Endodermal cell (in vitro differentiated cells): ENCODE results near the gene GLT8D2. TPM values are rescaled to one million over a fixed set of nuclear protein-coding genes. Genes with fewer than 3 reads are reported as not detected.

ENCODE experiments used
- DNase-seq: peaks from one replicate; pipeline ENCODE4 v3.0.0-alpha.2; 2017
- H3K27ac ChIP-seq: 2 replicates; pipeline ENCODE4 v1.5.1; 2013; ENCODE audit warnings: mild to moderate bottlenecking, low read depth, low read length, moderate library complexity
- H3K27me3 ChIP-seq: 2 replicates; pipeline ENCODE4 v1.6.1; 2013; ENCODE audit warnings: mild to moderate bottlenecking, low read length, moderate library complexity; ENCODE audit not compliant: insufficient read depth, control insufficient read depth, poor library complexity, severe bottlenecking
- H3K36me3 ChIP-seq: 2 replicates; pipeline ENCODE4 v1.7.0; 2013; ENCODE audit warnings: mild to moderate bottlenecking, low read length, moderate library complexity; ENCODE audit not compliant: control insufficient read depth, insufficient read depth
- H3K4me1 ChIP-seq: one replicate; pipeline ENCODE4 v1.7.0; 2013; ENCODE audit warnings: low read length; ENCODE audit not compliant: control insufficient read depth, insufficient read depth
- H3K4me3 ChIP-seq: 2 replicates; pipeline ENCODE4 v1.5.1; 2013; ENCODE audit warnings: mild to moderate bottlenecking, low read length, moderate library complexity
- H3K9ac ChIP-seq: 2 replicates; pipeline ENCODE4 v1.6.1; 2013; ENCODE audit warnings: mild to moderate bottlenecking, low read length, moderate library complexity; ENCODE audit not compliant: poor library complexity, severe bottlenecking; ENCODE audit errors: extremely low read depth
- H3K9me3 ChIP-seq: 2 replicates; pipeline ENCODE4 v1.6.1; 2013; ENCODE audit warnings: mild to moderate bottlenecking, low read length, moderate library complexity; ENCODE audit not compliant: control insufficient read depth
- H3K27ac Mint-ChIP-seq: 2 replicates; pipeline ENCODE4 v1.8.0; 2020; ENCODE audit warnings: mixed read lengths
- H3K27me3 Mint-ChIP-seq: 2 replicates; pipeline ENCODE4 v1.8.0; 2021; ENCODE audit warnings: mild to moderate bottlenecking, mixed read lengths; ENCODE audit not compliant: insufficient read depth
- H3K36me3 Mint-ChIP-seq: 2 replicates; pipeline ENCODE4 v1.8.0; 2020; ENCODE audit warnings: low read depth, mixed read lengths
- H3K4me1 Mint-ChIP-seq: 2 replicates; pipeline ENCODE4 v1.8.0; 2020; ENCODE audit warnings: mixed read lengths
- H3K4me3 Mint-ChIP-seq: 2 replicates; pipeline ENCODE4 v1.8.0; 2020; ENCODE audit warnings: mild to moderate bottlenecking, moderate library complexity, mixed read lengths
- H3K9me3 Mint-ChIP-seq: 2 replicates; pipeline ENCODE4 v1.8.0; 2020; ENCODE audit warnings: mild to moderate bottlenecking, mixed read lengths
- CTCF ChIP-seq: fragments of 200-600 bp; sonication (generic); conservative IDR thresholded peaks from 2 replicates; pipeline ENCODE4 v1.5.0; 2021; ENCODE audit warnings: antibody characterized with exemption, mild to moderate bottlenecking
- WGBS, 2 experiments: methylation state at CpG; one replicate each; pipeline versions ENCODE4 v1.1.5 to v1.1.7; 2013; ENCODE audit warnings: missing lambda C conversion rate in 2 of 2, mixed read lengths in 1 of 2; ENCODE audit not compliant: insufficient coverage in 1 of 2, insufficient read length in 1 of 2; 5-methylcytosine and 5-hydroxymethylcytosine counted together
- total RNA-seq, 2 donors: library from RNA; stranded (reverse); fragmentation: NEBNext Ultra II Directional in 1 of 2; extraction: Animal tissue kit (Norgen Biotek cat#: 25700) in 1 of 2; gene quantifications; 2 replicates in 1 of 2; 3 replicates in 1 of 2; pipeline ENCODE4 v1.2.1, GENCODE V29; 2021

GLT8D2 gene
- total RNA-seq, 2 donors from 2014 or later, result 0.69 to 1.3 TPM

GRCh38 chr12:103965255-103965589, 84.8 kb downstream of the GLT8D2 start:
- Mint-ChIP-seq H3K9me3 (no peaks in the 10 kb centered on the region), H3K27me3 (no peaks in the 10 kb centered on the region), H3K36me3 (peaks cover 14% of the 10 kb centered on the region), H3K4me3 (peak overlapping the region; percentile 96), H3K27ac (peak overlapping the region; percentile 98), H3K4me1 (peaks cover 22% of the 10 kb centered on the region)
- DNase-seq, result no peak
- WGBS, 2 experiments, result 0% methylated on average over 8 of the region's 11 CpGs; no CpG with 5 or more reads in 1 of the 2 experiments
- Histone ChIP-seq H3K27me3 (no peaks in the 10 kb centered on the region), H3K36me3 (peaks cover 21% of the 10 kb centered on the region), H3K9ac (peak overlapping the region; percentile 90), H3K27ac (peak overlapping the region; percentile 52), H3K9me3 (no peaks in the 10 kb centered on the region), H3K4me1 (no peaks in the 10 kb centered on the region), H3K4me3 (peak overlapping the region; percentile 92)
- no peak for TF ChIP-seq CTCF

- Mint-ChIP-seq H3K27me3 (no peaks in the 10 kb centered on the region), H3K36me3 (peaks cover 14% of the 10 kb centered on the region), H3K9me3 (no peaks in the 10 kb centered on the region), H3K4me3 (peak overlapping the region; percentile 96), H3K4me1 (peaks cover 22% of the 10 kb centered on the region), H3K27ac (peak overlapping the region; percentile 98)
- DNase-seq, result no peak
- TF ChIP-seq CTCF, result no peak
- Histone ChIP-seq H3K36me3 (peaks cover 17% of the 10 kb centered on the region), H3K27me3 (no peaks in the 10 kb centered on the region), H3K4me3 (peak overlapping the region; percentile 92), H3K27ac (no peak overlapping the region), H3K4me1 (no peaks in the 10 kb centered on the region), H3K9ac (peak overlapping the region; percentile 90), H3K9me3 (no peaks in the 10 kb centered on the region)
- 51% methylated on average over 3 of the region's 3 CpGs; no CpG with 5 or more reads in 1 of the 2 experiments for WGBS, 2 experiments
Measured at GRCh38 chr12:103964805-103965204, 85.2 kb downstream of the GLT8D2 start.

- no peaks in the 10 kb centered on the region for H3K9me3 ChIP-seq
- no peak for TF ChIP-seq CTCF
- Mint-ChIP-seq H3K27ac (no peak overlapping the region), H3K36me3 (no peaks in the 10 kb centered on the region), H3K4me1 (peaks cover 19% of the 10 kb centered on the region), H3K9me3 (no peaks in the 10 kb centered on the region), H3K27me3 (no peaks in the 10 kb centered on the region), H3K4me3 (no peak overlapping the region)
- H3K27ac ChIP-seq, result no peak overlapping the region
- H3K4me1 ChIP-seq, result no peaks in the 10 kb centered on the region
- H3K36me3 ChIP-seq, result no peaks in the 10 kb centered on the region
- 83 to 100% methylated on average over 1 of the region's 1 CpG for WGBS, 2 experiments
- H3K4me3 ChIP-seq, result no peak overlapping the region
- H3K27me3 ChIP-seq, result no peaks in the 10 kb centered on the region
- DNase-seq, result no peak
- no peak overlapping the region for H3K9ac ChIP-seq
Measured at GRCh38 chr12:103962493-103962892, 87.5 kb downstream of the GLT8D2 start.
